ENCODE data around the gene CAPZA2.

DNA sequence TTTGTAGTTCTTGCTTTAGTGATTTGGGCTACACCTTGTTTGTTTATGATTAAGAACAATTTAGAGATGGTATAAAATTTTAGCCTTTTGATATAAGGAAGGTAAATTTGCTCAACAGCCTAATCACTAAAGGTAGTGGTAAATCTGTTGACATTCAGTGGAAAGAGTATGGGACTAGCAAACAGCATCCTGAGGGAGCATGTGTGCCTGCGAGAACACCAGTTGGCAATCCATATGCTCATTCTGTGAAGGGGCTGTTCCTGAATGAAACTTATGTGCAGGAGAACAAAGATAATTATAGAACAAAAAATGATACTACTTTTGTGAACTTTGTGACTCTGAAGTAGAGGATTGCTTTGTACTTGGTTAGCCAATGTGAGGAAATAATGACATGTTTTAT lies 44.0 kb downstream of the CAPZA2 start:
- TF ChIP-seq, protein P1, sequence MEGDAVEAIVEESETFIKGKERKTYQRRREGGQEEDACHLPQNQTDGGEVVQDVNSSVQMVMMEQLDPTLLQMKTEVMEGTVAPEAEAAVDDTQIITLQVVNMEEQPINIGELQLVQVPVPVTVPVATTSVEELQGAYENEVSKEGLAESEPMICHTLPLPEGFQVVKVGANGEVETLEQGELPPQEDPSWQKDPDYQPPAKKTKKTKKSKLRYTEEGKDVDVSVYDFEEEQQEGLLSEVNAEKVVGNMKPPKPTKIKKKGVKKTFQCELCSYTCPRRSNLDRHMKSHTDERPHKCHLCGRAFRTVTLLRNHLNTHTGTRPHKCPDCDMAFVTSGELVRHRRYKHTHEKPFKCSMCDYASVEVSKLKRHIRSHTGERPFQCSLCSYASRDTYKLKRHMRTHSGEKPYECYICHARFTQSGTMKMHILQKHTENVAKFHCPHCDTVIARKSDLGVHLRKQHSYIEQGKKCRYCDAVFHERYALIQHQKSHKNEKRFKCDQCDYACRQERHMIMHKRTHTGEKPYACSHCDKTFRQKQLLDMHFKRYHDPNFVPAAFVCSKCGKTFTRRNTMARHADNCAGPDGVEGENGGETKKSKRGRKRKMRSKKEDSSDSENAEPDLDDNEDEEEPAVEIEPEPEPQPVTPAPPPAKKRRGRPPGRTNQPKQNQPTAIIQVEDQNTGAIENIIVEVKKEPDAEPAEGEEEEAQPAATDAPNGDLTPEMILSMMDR (IDR thresholded peaks at IDR 0.05): no peak
- TF ChIP-seq JUN (CRISPR knock-in tag; IDR thresholded peaks at IDR 0.05): no peak
- TF ChIP-seq TEAD4 (CRISPR knock-in tag; IDR thresholded peaks at IDR 0.05): no peak
- TF ChIP-seq MAX (CRISPR knock-in tag; IDR thresholded peaks at IDR 0.05): no peak
- TF ChIP-seq RELA (CRISPR knock-in tag; IDR thresholded peaks at IDR 0.05; ENCODE audit: borderline replicate concordance): no peak
- TF ChIP-seq ATF2 (CRISPR knock-in tag; IDR thresholded peaks at IDR 0.05; ENCODE audit: borderline replicate concordance, low read depth): no peak
- no peak for TF ChIP-seq SOX15 (CRISPR knock-in tag; IDR thresholded peaks at IDR 0.05)
- no peak for TF ChIP-seq STAT6 (CRISPR knock-in tag; conservative IDR thresholded peaks at IDR 0.05; ENCODE audit: low read depth)
- TF ChIP-seq, protein P2, sequence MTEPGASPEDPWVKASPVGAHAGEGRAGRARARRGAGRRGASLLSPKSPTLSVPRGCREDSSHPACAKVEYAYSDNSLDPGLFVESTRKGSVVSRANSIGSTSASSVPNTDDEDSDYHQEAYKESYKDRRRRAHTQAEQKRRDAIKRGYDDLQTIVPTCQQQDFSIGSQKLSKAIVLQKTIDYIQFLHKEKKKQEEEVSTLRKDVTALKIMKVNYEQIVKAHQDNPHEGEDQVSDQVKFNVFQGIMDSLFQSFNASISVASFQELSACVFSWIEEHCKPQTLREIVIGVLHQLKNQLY (CRISPR knock-in tag; IDR thresholded peaks at IDR 0.05): no peak

Data from WTC11 (cell line).